HFFc6 (cell line): ENCODE results near the gene FRMD5. TPM values are rescaled to one million over a fixed set of nuclear protein-coding genes. Genes with fewer than 3 reads are reported as not detected.
"Not testable (repeated sequence)": the region's sequence is repeated elsewhere in the genome, so short reads cannot be mapped to it uniquely, and the experiment has no call there.

Source experiments
- DNase-seq: peaks from one replicate; pipeline ENCODE4 v3.0.0-alpha.2; 2018
- H3K27ac Mint-ChIP-seq: 2 replicates; pipeline ENCODE4 v1.8.0; 2020; ENCODE audit warnings: mild to moderate bottlenecking, mixed read lengths
- H3K27me3 Mint-ChIP-seq: 2 replicates; pipeline ENCODE4 v1.8.0; 2021; ENCODE audit warnings: mild to moderate bottlenecking, moderate library complexity, mixed read lengths; ENCODE audit not compliant: insufficient read depth
- H3K36me3 Mint-ChIP-seq: 2 replicates; pipeline ENCODE4 v1.8.0; 2021; ENCODE audit warnings: low read depth, mixed read lengths
- H3K4me1 Mint-ChIP-seq: 2 replicates; pipeline ENCODE4 v1.8.0; 2020; ENCODE audit warnings: low read depth, mixed read lengths
- H3K4me3 Mint-ChIP-seq: 2 replicates; pipeline ENCODE4 v1.8.0; 2020; ENCODE audit warnings: mild to moderate bottlenecking, moderate library complexity, mixed read lengths
- H3K9me3 Mint-ChIP-seq: 2 replicates; pipeline ENCODE4 v1.8.0; 2020; ENCODE audit warnings: mild to moderate bottlenecking, mixed read lengths
- total RNA-seq, 6 experiments: library from RNA; stranded (reverse); fragmentation: NEBNext Ultra II Directional; extraction: Animal tissue kit (Norgen Biotek cat#: 25700); gene quantifications; 2 replicates in 1 of 6; 3 replicates in 5 of 6; pipeline ENCODE4 v1.2.3, GENCODE V29; 2021
- TF ChIP-seq, protein P1 (sequence below): fragments of 200-600 bp; sonication (generic); IDR thresholded peaks from 2 replicates; pipeline ENCODE4 v1.5.0; 2021; ENCODE audit warnings: antibody characterized with exemption, mild to moderate bottlenecking

The FRMD5 gene
- total RNA-seq, 6 experiments from 2014 or later = 0.67 to 1.1 (median 0.94) TPM

DNA sequence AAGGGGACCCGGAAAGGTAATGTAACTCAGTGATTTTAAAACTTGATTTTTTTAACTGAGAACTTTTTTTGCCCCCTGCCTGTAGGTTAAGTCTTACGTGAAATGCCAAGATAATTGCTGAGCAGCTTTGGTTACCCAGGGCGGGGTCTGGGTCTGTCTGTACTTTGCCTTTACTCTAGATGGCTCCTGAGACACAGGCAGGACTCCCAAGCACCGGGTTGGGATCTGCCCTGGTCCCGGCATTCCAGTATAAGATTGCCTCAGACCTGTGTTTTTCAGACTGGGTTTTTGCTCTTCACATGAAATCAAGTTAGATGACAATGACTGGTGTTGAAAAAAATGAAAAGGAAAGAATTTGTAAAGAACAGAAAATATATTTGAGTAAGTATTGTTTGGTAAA is 328.0 kb downstream of the FRMD5 start:
- no peak overlapping the region for H3K4me3 Mint-ChIP-seq
- H3K9me3 Mint-ChIP-seq = no peaks in the 10 kb centered on the region
- TF ChIP-seq, protein P1, sequence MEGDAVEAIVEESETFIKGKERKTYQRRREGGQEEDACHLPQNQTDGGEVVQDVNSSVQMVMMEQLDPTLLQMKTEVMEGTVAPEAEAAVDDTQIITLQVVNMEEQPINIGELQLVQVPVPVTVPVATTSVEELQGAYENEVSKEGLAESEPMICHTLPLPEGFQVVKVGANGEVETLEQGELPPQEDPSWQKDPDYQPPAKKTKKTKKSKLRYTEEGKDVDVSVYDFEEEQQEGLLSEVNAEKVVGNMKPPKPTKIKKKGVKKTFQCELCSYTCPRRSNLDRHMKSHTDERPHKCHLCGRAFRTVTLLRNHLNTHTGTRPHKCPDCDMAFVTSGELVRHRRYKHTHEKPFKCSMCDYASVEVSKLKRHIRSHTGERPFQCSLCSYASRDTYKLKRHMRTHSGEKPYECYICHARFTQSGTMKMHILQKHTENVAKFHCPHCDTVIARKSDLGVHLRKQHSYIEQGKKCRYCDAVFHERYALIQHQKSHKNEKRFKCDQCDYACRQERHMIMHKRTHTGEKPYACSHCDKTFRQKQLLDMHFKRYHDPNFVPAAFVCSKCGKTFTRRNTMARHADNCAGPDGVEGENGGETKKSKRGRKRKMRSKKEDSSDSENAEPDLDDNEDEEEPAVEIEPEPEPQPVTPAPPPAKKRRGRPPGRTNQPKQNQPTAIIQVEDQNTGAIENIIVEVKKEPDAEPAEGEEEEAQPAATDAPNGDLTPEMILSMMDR = no peak
- H3K4me1 Mint-ChIP-seq = no peaks in the 10 kb centered on the region
- no peaks in the 10 kb centered on the region for H3K27me3 Mint-ChIP-seq
- no peaks in the 10 kb centered on the region for H3K36me3 Mint-ChIP-seq
- no peak for DNase-seq
- no peak overlapping the region for H3K27ac Mint-ChIP-seq

- H3K27ac Mint-ChIP-seq, H3K4me3 Mint-ChIP-seq, H3K36me3 Mint-ChIP-seq, DNase-seq, H3K4me1 Mint-ChIP-seq, H3K27me3 Mint-ChIP-seq, H3K9me3 Mint-ChIP-seq: not testable (repeated sequence)
These were observed 328.4 kb downstream of the FRMD5 start for GRCh38 chr15:43866636-43867035.

DNA sequence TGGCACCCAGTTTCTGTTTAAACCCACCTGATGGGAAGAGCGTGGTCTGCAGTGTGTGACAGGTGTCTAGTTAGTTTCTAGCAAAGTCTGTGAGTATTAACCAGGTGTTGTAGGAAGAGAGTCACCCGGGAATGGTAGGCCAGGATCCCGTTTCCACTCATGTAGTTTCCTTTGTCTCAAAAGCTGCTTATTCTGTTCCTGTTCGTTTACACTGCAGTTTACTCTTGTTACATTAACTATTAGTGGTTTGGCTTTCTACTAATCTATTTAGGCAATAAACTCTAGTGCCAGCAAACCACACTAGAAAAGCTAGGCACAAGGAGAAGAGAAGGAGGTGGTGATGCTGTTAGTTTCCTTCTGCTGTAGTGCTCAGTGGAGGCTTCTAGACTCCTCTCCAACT is 335.5 kb downstream of the FRMD5 start:
- H3K9me3 Mint-ChIP-seq = no peaks in the 10 kb centered on the region
- H3K4me3 Mint-ChIP-seq = no peak overlapping the region
- H3K4me1 Mint-ChIP-seq = no peaks in the 10 kb centered on the region
- TF ChIP-seq, protein P1 = no peak
- no peak for DNase-seq
- no peaks in the 10 kb centered on the region; the same call in 1 of the 2 replicates for H3K36me3 Mint-ChIP-seq
- H3K27me3 Mint-ChIP-seq = no peaks in the 10 kb centered on the region
- H3K27ac Mint-ChIP-seq = no peak overlapping the region

DNA sequence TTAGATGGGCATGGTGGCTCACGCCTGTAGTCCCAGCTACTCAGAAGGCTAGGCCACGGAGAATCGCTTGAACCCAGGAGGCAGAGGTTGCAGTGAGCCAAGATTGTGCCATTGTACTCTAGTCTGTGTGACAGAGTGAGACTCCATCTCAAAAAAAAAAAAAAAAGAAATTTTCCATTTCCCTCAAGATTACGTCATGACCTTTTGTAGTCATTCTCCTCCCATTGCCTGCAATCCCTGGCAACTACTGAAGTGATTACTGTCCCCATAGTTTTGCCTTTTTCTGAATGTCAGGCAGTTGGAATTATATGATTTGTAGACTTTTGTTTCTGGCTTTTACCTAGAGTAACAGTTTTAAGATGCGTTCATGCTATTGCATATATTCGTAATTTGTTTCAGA is 340.3 kb downstream of the FRMD5 start:
- Mint-ChIP-seq H3K9me3 (no peaks in the 10 kb centered on the region), H3K27me3 (no peaks in the 10 kb centered on the region), H3K27ac (no peak overlapping the region), H3K36me3 (peaks cover 8% of the 10 kb centered on the region; the same call in 1 of the 2 replicates), H3K4me3 (no peak overlapping the region), H3K4me1 (no peaks in the 10 kb centered on the region)
- TF ChIP-seq, protein P1 = no peak
- DNase-seq = no peak

GRCh38 chr15:43852607-43853006 is 342.5 kb downstream of the FRMD5 start:
- no peak for DNase-seq
- Mint-ChIP-seq H3K4me3 (no peak overlapping the region), H3K27me3 (no peaks in the 10 kb centered on the region), H3K36me3 (peaks cover 8% of the 10 kb centered on the region; the same call in 1 of the 2 replicates), H3K9me3 (no peaks in the 10 kb centered on the region), H3K27ac (no peak overlapping the region), H3K4me1 (no peaks in the 10 kb centered on the region)
- TF ChIP-seq, protein P1 = no peak

GRCh38 chr15:43851251-43851650 is 343.8 kb downstream of the FRMD5 start:
- Mint-ChIP-seq H3K36me3 (peaks cover 8% of the 10 kb centered on the region; the same call in 1 of the 2 replicates), H3K4me3 (no peak overlapping the region), H3K9me3 (no peaks in the 10 kb centered on the region), H3K4me1 (no peaks in the 10 kb centered on the region), H3K27ac (no peak overlapping the region), H3K27me3 (no peaks in the 10 kb centered on the region)
- TF ChIP-seq, protein P1 = no peak
- DNase-seq = no peak
